SIG-M5 (cell line): ENCODE results near the gene CCRL2.
A peak's percentile ranks its signal among the peaks of the same experiment; 100 is the strongest.
"Not testable (repeated sequence)": the region's sequence is repeated elsewhere in the genome, so short reads cannot be mapped to it uniquely, and the experiment has no call there.

Experiments used
- DNase-seq: peaks from one replicate; lab custom pipeline; 2025; lab: John Stamatoyannopoulos, UW

Gene CCRL2

DNA sequence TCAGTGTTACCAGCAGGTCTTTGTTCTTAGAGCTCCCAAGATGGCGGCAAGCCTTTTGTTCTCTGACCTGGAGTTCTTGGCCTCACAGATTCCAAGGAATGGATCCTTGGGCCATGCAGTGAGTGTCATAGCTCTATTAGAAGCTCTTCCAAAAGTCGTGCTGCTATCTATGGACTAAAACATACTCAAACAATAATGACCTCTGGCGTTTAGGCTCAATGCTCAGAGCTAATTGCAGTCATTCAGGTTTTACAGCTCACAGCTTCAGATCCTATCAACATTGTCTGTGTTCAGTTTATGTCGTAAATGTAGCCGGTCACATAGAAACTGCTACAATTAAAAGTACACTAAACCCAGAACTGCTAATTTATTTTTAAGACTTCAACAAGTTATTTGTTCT lies 22.2 kb downstream of the CCRL2 start:
- no peak for DNase-seq

DNA sequence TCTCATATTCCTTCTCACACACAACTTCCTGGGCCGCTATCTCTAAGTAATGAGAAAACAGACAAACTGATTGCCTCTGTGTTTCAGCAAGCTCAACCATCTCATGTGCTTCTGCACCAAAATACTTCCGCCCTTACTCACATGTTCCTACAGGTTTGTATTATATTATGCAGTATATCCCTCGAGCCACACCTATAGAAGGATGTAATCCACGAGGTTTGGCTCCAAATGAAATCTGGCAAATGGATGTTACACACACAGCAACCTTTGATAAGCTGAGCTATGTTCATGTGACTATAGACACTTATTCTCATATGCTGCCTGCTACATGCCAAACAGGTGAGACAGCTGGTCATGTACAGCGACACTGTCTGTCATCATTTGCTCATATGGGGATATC lies 22.6 kb downstream of the CCRL2 start:
- DNase-seq, result no peak

DNA sequence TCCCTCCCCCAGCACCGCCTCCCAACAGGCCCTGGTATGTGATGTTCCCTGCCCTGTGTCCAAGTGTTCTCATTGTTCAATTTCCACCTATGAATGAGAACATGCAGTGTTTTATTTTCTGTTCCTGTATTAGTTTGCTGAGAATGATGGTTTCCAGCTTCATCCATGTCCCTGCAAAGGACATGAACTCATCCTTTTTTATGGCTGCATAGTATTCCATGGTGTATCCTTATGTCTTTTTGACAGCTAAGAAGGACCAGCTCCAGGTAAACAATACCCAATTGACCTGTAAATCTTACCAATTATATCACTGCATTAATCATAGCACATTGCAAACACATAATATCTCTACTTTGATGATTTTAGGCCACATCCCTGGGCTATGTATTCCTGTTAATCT lies 23.8 kb downstream of the CCRL2 start:
- not testable (repeated sequence) for DNase-seq

DNA sequence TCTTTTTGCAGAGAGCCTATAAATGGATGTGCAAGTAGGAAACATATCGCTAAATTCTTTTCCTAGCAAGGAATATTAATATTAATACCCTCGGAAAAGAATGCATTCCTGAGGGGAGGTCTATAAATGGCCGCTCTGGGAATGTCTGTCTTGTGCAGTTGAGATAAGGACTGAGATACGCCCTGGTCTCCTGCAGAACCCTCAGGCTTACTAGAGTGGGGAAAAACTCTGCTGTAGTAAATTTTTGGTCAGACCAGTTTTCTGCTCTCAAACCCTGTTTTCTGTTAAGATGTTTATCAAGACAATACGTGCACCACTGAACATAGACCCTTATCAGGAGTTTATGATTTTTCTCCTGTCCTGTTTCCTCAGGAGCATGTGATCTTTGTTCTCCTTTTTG lies 24.8 kb downstream of the CCRL2 start:
- not testable (repeated sequence) for DNase-seq

DNA sequence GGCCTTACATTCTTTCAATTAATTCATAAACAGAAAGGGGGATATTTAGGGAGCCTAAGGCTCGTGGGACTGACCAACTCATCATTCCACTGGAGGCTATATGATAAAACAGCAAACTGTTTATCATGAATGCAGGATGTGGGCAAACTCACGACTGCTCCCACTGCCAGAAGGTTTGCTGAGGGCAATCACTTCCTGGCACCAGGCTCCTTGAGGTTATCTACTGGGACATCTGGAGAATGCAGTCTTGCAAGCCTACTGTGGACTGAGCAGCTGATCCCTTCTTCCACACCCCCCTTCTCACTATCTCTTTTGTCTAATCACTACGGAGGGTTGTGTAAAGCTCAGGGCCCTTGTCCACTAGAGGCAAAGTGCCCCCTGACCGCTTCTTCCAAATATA lies 26.1 kb downstream of the CCRL2 start:
- not testable (repeated sequence) for DNase-seq

DNA sequence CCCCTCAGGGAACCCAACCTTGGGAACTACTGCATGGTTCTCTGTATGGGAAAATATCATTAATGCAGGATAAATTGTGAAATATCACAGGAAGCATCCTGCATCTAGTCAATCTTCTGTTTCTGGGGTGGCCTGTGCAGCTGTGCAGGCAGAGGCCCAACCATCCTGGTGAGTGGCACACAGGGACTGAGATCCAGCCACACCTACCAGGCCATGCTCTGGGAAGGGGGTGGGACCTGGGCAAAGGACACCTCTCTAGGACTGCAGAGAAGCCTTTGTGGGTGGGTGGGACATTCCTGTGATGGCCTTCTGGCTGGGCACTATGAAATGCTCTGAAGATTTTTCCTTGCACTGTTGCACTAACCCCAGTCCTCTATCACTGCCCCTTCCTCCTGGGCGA lies 26.8 kb downstream of the CCRL2 start:
- DNase-seq, result no peak

DNA sequence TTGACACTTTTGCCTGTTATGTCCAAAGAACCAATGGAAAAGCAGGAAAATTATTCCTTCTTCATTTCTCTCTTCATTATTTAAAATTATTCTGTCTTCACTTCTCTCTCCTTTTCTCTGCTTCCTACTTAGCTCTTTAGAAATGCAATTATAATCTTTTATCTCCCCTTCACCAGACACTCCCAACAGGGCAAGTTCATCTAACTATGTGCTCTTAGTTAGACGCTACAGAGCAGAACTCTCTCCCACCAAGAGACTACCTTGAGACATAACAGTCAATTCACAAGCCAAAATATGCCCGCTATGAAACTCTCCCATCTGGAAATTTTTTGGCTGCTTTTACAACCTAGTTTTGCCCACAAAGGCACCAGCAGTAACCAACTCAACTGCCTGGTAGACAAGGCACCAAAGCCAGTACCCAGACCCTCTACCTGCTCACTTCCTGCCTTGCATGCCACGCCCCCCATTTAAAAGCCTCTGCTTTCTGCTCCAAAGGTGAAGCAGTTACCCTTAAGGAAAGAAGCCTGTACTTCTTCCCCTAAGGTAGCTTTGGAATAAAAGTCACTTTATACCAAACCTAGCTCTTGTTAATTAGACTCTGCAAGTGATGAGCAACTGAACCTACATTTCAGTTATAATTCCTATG lies 28.1 kb downstream of the CCRL2 start:
- DNase-seq, result no peak

DNA sequence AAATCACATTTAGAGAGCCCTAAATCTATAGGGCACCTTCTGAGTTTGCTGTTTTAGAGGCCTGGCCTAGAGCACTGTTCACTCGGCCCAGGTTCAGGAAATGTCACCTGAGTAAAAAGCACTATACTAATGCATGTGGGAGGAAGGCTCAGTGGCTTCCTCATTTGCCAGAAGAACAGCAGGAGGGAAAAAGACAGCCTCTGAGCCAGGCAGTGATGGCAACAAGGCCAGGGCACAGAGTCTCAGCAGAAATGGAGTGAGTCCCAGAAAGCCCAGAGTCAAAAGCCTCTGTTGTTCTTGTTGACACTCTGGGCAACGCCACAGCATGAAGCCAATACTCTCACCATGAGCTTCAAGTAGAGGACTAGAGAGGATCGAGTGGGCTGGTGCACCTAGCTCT lies 31.8 kb downstream of the CCRL2 start:
- no peak for DNase-seq

DNA sequence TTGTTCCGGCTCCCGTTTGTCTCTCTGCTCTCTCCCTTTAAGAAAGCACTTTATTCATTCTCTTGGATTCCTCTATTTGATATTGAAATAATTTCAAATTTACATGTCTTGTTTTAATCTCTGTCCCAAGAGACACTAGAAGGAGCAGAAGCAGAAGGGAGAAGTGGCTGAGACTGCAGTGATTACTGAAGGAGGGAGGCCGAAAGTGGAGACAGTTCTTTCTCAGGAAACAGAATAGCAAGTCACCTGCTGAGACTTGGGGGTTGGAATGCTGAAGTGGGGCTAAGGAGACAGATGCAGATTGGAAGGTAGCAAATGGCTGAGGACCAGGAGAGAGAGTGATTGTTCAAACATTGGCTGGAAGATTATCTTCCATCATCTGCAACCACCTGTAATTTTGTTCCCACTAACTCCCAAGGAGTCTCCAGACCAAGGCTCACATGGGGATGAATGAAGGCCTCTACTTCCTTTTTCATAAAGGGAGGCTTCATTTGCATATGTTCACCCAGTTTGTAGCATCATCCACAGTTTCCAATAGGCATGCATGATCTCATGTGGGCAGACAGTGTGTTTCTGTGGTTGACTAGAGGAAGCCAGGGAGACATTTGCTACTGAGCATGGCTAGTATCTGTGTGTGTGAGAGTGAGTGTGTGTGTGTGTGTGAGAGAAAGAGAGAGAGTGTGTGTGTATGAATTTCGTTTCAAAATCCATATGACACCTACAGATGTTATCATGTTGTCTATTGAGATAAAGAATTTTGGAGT lies 33.7 kb downstream of the CCRL2 start:
- peak; percentile 9 for DNase-seq

DNA sequence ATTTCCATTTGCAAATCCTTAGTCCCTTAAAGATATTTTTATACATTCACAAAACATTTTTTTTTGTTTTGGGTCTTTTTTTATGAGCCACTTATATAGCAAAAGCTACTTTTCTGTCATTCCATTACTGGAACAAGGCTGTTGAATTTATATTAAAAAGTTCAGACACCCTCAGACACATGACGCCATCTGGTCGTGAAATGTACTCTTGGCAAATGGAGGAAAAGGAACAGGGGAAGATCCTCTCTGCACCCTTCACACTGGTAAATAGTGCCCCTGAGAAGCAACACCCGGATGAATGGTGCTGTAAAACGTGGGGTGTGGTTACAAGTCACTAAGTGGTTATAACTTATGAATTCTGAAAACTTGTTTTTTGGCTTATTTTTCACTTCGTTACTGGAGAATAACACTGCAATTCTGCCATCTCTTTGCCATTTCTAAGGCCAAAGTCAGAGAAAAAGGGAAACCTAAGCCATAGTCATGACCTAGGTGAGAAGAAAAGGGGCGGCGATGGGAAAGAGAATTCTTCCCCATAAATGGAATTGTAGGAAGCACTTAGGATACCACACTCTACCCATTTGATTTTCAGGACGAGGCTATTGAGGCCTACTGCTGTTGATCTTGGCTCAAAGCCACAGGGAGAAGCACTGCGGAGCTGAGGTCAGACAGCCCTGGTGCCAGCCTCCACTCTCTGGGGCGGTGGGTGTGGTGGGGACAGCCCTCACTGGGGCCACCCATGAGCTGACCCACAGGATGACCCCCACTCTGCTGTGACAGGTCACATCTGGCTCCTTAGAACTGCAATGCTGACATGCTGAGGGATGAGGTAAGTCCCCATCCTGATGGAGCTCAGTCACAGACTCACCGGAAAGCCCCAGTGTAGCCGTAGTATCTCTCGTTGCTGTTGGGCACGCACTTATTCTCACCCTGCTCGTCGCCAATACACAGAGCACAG lies 35.8 kb downstream of the CCRL2 start:
- DNase-seq, result no peak

DNA sequence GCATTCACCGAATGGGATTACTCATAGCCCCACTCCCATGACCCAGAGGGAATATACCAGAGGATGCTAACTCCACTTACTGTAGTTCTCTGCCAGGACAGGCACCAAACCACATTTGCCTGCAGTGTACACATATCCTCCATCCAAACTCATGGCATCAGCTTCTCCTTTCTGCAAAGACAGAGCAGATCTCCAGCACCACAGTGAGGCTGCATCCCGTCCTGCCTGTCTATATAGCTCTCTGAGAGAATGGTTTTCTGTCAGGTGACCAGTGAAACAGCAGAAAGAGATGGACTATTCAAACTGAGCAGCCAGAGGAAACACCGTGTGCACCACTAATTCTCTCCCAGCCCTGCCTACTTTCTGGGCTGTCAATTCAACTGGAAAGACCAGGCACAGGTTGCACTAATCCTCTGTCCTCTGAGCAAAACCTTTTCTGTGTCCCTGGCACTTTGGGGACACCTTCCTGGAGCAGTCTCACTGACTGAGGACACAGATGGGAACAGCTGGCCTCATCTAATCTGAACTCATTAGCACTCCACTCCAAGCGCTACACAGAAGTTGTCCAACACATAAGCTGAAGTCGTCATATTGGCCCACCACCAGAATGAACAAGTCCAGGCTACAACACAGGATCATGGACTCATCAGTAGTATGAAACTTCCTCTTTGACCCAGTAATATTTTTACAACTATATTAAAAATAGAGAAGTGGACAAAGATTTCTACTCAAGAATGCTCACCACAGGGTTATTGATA lies 40.3 kb downstream of the CCRL2 start:
- DNase-seq, result no peak

DNA sequence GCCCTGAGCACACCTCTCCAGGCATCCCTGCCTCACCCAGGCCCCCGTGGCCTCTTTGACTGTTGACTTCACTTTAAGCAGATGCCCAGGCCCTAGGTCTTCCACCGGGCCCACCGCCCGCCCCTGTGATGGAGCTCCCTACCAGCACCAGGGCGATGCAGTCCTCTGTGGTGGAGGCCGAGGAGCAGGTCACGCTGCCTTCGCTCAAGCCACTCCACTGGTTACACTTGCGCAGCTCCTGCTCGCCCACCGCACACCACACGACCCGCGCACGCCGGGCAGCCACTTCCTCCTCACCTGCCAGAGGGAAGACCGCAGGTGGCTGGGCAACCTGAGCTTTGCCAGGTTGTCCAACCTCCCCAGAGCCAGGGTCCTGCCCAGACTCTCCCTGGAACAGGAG lies 41.7 kb downstream of the CCRL2 start:
- DNase-seq, result no peak

DNA sequence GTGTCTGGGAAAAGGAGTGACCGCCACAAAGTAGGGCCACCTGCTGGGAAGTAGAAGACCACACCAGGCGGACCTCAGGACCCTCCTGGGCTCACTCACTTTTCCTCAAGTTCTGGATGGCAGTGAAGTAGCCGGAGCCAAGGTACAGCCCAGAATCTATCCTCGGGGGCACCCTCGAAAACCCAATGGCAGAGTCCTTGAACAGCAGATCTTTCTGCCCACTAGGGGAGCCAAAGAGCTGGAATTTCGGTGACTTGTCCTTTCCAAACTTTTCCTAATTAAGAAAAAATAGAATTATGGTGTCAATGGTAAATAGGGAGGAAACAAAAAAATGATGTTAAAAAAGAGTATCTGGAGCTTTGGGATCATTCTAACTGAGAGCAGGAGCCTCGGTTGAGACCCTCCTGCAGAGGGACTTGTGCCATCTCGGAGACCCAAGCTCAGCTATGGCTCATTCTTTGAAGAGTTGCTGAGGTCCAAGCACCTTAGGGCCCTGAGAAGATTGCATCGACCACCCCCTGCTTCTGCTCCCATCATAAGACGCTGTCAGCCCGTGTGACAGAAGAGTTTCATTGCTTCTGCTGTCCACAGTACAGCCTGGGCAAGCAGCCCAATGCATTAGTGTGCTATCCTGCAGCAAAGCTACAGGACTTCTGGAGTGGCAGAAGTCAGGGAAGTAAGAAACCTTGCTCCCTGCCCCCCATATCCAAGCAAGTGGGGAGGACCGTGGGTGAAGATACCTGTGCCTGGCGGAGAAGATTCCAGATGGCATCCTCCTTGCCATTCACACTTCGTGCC lies 42.9 kb downstream of the CCRL2 start:
- no peak for DNase-seq

DNA sequence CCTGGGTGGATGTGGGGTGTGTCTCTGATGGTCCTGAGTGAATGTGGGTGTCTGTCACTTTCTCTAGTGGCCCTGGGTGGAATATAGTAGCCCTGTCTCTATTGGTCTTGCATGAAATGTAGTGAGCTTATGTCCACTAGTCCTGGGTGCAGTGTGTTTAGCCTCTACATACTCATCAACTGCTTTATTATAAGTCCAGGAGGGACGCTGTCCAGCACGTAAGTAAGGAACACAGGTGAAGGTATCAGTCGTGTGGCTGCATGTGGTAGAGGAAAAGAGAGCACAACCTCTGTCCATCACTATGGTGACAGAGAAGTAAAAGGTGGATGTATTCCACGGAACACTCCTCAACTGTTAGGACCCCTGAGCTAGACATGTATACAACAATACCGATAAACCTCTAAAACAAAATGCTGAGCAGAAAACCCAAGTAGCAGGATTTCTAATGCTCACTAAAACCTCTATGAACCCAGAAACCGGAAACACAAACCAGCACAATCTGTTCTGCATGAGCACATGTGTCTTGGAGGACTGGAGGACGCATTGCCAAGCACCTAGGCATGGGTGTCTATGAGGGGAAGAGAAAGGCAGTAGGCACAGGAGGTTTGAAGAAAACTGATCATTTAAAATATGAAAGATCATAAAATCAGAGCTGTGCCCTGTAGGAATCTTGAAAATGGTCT lies 46.6 kb downstream of the CCRL2 start:
- DNase-seq, result no peak

DNA sequence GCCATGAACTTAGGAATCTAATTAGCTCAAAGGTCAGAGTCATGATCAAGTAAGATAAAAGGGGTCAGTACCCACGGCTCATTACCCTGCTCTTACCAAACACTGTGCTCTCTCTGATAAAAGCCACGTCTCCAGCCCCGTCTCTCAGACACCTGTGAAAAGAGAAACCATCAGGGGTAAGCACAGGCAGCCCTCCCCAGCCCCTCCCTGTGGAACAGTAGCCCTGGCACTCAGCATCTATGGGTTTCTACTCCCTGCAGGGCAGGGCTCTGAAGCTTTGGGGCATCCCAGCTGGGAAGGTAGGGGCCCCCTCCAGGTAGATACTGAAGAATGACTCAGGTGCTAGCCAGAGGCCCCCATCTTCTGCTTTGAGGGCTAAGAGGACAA lies 47.1 kb downstream of the CCRL2 start:
- DNase-seq, result no peak

DNA sequence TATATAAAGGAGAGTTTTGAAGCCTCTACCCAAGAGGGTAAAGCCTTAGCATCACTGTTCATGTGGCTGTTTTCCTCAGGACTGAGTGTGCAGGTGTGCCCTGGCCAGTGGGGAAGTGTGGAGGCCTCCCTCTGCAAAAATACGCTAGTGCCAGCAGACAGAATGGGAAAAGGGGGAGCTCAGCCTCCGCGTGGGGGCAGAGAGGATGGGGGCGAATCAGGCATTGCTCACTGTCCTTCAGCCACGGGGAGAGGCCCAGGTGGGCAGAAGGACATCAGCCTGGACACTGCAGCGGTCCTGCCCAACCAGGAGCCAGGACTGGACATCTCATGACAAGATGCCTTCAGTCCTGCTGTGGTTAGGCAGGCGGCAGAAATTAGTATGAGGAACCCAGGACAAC lies 47.5 kb downstream of the CCRL2 start:
- DNase-seq, result no peak

DNA sequence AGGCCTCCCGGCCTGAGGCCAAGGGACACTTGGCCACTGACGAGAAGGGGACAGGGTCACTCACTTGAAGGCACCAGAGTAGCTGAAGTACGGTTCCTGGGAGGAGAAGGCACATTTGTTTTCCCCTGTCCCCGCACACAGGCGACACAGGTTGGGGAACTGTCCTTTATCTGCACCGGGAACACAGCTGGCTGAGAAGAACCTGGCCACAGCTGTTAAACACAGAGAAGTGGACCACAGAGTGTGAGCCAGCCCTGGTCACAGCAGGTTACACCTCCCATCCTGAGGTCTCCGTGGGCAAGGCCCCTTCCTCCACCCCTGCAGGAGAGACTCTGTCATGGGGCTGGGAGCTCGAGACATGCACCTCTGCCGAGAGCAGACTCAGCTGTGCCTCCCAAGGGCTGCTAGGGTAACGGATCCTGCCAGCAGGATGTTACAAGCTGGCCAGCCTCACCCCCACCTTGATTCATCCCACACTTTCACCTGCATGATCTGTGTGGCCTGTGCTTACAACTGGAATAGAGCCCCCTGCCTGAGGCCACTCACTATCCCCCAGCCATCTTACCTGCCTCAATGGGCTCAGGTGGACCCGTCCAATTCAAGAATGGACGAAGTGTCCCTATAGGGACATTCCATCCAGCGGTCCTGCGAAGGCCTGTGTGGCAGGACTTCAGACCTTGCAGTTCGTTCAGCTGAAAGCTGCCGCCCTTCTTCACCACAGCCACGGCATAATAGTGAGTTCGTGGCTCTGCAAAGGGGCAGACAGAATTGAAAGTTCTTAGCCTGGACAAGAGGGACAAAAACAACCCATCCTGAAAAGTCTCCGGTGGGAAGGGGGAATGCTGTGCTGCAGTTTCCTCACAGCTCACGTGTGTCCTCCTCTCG lies 48.4 kb downstream of the CCRL2 start:
- DNase-seq, result no peak

DNA sequence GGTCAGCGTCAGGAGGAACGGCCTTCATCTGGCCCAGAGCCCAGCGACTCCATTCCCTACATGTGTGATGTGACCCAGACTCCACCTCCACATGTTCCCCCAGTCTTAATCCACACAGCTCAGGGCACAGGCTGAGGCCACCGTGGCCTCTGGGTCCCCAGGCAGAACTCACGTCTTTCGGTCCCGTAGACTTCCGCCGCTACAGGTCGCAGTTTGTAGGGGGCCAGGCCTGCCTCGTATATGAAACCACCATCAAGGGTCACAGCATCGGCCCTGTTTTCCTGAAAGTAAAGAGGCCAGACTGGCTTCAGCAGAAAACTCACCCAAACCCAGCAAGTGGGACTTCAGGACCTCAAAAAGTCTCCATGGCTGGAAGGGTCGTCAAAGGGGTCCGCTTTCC lies 49.1 kb downstream of the CCRL2 start:
- DNase-seq, result no peak
